ENCODE results near the gene NIPAL3. TPM values are rescaled to one million over a fixed set of nuclear protein-coding genes. Genes with fewer than 3 reads are reported as not detected.

NIPAL3 gene
- total and polyA plus RNA-seq, 2 donors (not counting 3 experiments of a cell fraction or from before 2014, with no cell fraction given) = 15.5 to 16.0 TPM

DNA sequence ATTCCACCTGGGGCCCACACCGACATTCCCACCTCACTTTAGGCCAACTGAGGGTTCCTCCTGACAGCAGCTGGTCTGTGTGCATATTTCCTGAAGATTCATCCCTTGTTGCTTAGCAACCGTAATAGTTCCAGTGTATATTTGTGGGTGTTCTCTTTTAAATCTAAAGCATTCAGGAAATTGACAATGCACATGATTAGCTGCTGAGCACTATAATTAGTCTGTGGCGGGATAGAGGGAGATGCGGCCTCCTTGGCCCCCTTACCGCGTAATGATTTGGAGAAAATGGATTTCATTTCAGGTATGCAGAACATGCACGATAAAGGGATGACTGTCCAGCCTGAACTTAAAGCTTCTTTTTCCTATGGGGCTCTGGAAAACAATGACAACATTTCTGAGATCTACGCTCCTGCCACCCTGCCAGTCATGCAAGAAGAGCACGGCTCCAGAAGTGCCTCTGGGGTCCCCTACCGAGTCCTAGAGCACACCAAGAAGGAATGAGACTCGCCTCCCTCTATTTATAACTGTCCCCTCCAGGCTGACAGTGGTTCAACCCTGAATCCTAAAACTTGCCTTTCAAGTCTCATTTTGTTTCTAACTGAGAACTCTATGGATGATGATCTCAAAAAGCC is 53.2 kb downstream of the NIPAL3 start:
- no peak overlapping the region for H3K4me3 ChIP-seq (replicated peaks in 1 of 3; ENCODE audit: insufficient read depth in 1 of 3, low read depth in 1 of 3, low read length in 3 of 3)
- no peak overlapping the region for H3K27ac ChIP-seq (ENCODE audit: insufficient read depth, low read depth, low read length)
- H3K36me3 ChIP-seq (ENCODE audit: control insufficient read depth in 2 of 2, extremely low read depth in 1 of 2, insufficient read depth in 2 of 2, low read length in 2 of 2) = no peaks in the 10 kb centered on the region
- H3K4me1 ChIP-seq (ENCODE audit: control insufficient read depth, extremely low read depth, insufficient read depth, low read length) = no peaks in the 10 kb centered on the region
- H3K79me2 ChIP-seq (ENCODE audit: control insufficient read depth, insufficient read depth, low read length) = no peaks in the 10 kb centered on the region
- BruUV-seq (replicated peaks) = no TSS peak
- no peak for DNase-seq (ENCODE audit: low read depth, low spot score)
- TF ChIP-seq POLR2A (IDR thresholded peaks at IDR 0.05; ENCODE audit: low read depth, low read length) (no peak), POLR2AphosphoS5 (IDR thresholded peaks at IDR 0.05; ENCODE audit: insufficient read depth, low read depth, low read length) (no peak), EZH2 (IDR thresholded peaks at IDR 0.05; ENCODE audit: borderline replicate concordance, low read depth, low read length, severe bottlenecking) (no peak), GATA2 (IDR thresholded peaks at IDR 0.05; ENCODE audit: insufficient read depth, insufficient read length, low read depth, low read length) (no peak), JUN (IDR thresholded peaks at IDR 0.05; ENCODE audit: borderline replicate concordance, insufficient read depth, insufficient read length, low read depth) (no peak), FOS (IDR thresholded peaks at IDR 0.05; ENCODE audit: borderline replicate concordance, insufficient read depth, low read length) (no peak), MYC (IDR thresholded peaks at IDR 0.05; ENCODE audit: low read depth, low read length) (no peak)
- TF ChIP-seq, protein P1, sequence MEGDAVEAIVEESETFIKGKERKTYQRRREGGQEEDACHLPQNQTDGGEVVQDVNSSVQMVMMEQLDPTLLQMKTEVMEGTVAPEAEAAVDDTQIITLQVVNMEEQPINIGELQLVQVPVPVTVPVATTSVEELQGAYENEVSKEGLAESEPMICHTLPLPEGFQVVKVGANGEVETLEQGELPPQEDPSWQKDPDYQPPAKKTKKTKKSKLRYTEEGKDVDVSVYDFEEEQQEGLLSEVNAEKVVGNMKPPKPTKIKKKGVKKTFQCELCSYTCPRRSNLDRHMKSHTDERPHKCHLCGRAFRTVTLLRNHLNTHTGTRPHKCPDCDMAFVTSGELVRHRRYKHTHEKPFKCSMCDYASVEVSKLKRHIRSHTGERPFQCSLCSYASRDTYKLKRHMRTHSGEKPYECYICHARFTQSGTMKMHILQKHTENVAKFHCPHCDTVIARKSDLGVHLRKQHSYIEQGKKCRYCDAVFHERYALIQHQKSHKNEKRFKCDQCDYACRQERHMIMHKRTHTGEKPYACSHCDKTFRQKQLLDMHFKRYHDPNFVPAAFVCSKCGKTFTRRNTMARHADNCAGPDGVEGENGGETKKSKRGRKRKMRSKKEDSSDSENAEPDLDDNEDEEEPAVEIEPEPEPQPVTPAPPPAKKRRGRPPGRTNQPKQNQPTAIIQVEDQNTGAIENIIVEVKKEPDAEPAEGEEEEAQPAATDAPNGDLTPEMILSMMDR (IDR thresholded peaks at IDR 0.05; ENCODE audit: extremely low read depth in 1 of 2, insufficient read depth in 1 of 2, low read depth in 1 of 2, low read length in 2 of 2) = no peak
- TF ChIP-seq, protein P2, sequence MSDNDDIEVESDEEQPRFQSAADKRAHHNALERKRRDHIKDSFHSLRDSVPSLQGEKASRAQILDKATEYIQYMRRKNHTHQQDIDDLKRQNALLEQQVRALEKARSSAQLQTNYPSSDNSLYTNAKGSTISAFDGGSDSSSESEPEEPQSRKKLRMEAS (IDR thresholded peaks at IDR 0.05; ENCODE audit: insufficient read depth, insufficient read length) = no peak
- dilution Hi-C loops (cut with MboI; ENCODE audit: extremely low pct_ligation_motif_present, low sequenced_read_pairs) (no loop called here), intact Hi-C loops (cut with micrococcal nuclease) (no loop called here)
- H3K9ac ChIP-seq (replicated peaks; ENCODE audit: extremely low read depth, insufficient read depth, low read length) = no peak overlapping the region
- no peak overlapping the region for H2AFZ ChIP-seq (ENCODE audit: low read depth, low read length)
- no peak for FAIRE-seq
- no peaks in the 10 kb centered on the region for H3K9me3 ChIP-seq (replicated peaks; ENCODE audit: control insufficient read depth, insufficient read depth, low read length)
- no peaks in the 10 kb centered on the region for H3K9me1 ChIP-seq (replicated peaks; ENCODE audit: control insufficient read depth, extremely low read depth, insufficient read depth, low read length)
- no peaks in the 10 kb centered on the region for H3K27me3 ChIP-seq (ENCODE audit: control insufficient read depth in 2 of 2, insufficient read depth in 2 of 2, low read length in 2 of 2)
- H4K20me1 ChIP-seq (replicated peaks; ENCODE audit: control insufficient read depth, extremely low read depth, insufficient read depth, low read length) = no peaks in the 10 kb centered on the region
- POLR2A ChIA-PET = interaction anchor here (0.5 kb wide), 1 partner anchor 702 kb away, joined by 5 read pairs; no protein-coding TSS in a partner anchor
- H3K4me2 ChIP-seq (ENCODE audit: insufficient read depth, low read length) = no peak overlapping the region
- CTCF ChIA-PET = interaction anchor here (1.9 kb wide), 1 partner anchor 8 kb away, joined by 4 read pairs; no protein-coding TSS in a partner anchor
